IPS-15b (cell line): ENCODE data around the gene GADD45GIP1.
"Not testable (repeated sequence)": the region's sequence is repeated elsewhere in the genome, so short reads cannot be mapped to it uniquely, and the experiment has no call there.

Experiments used
- H3K27me3 ChIP-seq: one replicate; pipeline ENCODE4 v1.6.1; 2013; ENCODE audit warnings: low read length; ENCODE audit not compliant: control insufficient read depth, insufficient read depth
- H3K36me3 ChIP-seq: one replicate; pipeline ENCODE4 v1.6.1; 2013; ENCODE audit warnings: low read length; ENCODE audit not compliant: control insufficient read depth, insufficient read depth
- H3K4me1 ChIP-seq: one replicate; pipeline ENCODE4 v1.6.1; 2013; ENCODE audit warnings: mild to moderate bottlenecking, low read length; ENCODE audit not compliant: control insufficient read depth, insufficient read depth
- H3K4me3 ChIP-seq: one replicate; pipeline ENCODE4 v1.5.1; 2013; ENCODE audit warnings: low read depth, low read length
- H3K9ac ChIP-seq: one replicate; pipeline ENCODE4 v1.6.1; 2013; ENCODE audit warnings: low read depth, mild to moderate bottlenecking, low read length
- H3K9me3 ChIP-seq: one replicate; pipeline ENCODE4 v1.6.1; 2013; ENCODE audit warnings: mild to moderate bottlenecking, low read length; ENCODE audit not compliant: control insufficient read depth, insufficient read depth

Gene GADD45GIP1

GRCh38 chr19:12932392-12933286 lies 24.4 kb downstream of the GADD45GIP1 start:
- H3K4me1 ChIP-seq: peaks cover 2% of the 10 kb centered on the region
- peak overlapping the region; percentile 96 for H3K9ac ChIP-seq
- no peaks in the 10 kb centered on the region for H3K27me3 ChIP-seq
- peaks cover 35% of the 10 kb centered on the region for H3K36me3 ChIP-seq
- no peaks in the 10 kb centered on the region for H3K9me3 ChIP-seq
- H3K4me3 ChIP-seq: peak overlapping the region; percentile 99

GRCh38 chr19:12930002-12930645 lies 26.9 kb downstream of the GADD45GIP1 start:
- H3K9me3 ChIP-seq: no peaks in the 10 kb centered on the region
- no peak overlapping the region for H3K9ac ChIP-seq
- H3K4me1 ChIP-seq: peaks cover 2% of the 10 kb centered on the region
- H3K4me3 ChIP-seq: no peak overlapping the region
- H3K27me3 ChIP-seq: no peaks in the 10 kb centered on the region
- H3K36me3 ChIP-seq: peaks cover 47% of the 10 kb centered on the region

GRCh38 chr19:12924621-12925310 lies 32.3 kb downstream of the GADD45GIP1 start:
- Histone ChIP-seq H3K9me3 (no peaks in the 10 kb centered on the region), H3K4me1 (no peaks in the 10 kb centered on the region), H3K36me3 (peaks cover 55% of the 10 kb centered on the region), H3K9ac (no peak overlapping the region), H3K27me3 (no peaks in the 10 kb centered on the region), H3K4me3 (no peak overlapping the region)

- Histone ChIP-seq H3K27me3 (peaks cover 10% of the 10 kb centered on the region), H3K36me3 (peaks cover 37% of the 10 kb centered on the region)
Observed at GRCh38 chr19:12922959-12923358, 34.1 kb downstream of the GADD45GIP1 start.

GRCh38 chr19:12921047-12921446 lies 36.0 kb downstream of the GADD45GIP1 start:
- H3K36me3 ChIP-seq: peaks cover 24% of the 10 kb centered on the region
- no peaks in the 10 kb centered on the region for H3K4me1 ChIP-seq
- no peaks in the 10 kb centered on the region for H3K9me3 ChIP-seq
- no peak overlapping the region for H3K4me3 ChIP-seq
- peaks cover 10% of the 10 kb centered on the region for H3K27me3 ChIP-seq
- H3K9ac ChIP-seq: no peak overlapping the region

More at GRCh38 chr19:12922959-12923358, 34.1 kb downstream of the GADD45GIP1 start:
- Histone ChIP-seq H3K4me1 (no peaks in the 10 kb centered on the region), H3K9me3 (no peaks in the 10 kb centered on the region), H3K9ac (no peak overlapping the region), H3K4me3 (no peak overlapping the region)

GRCh38 chr19:12918253-12918652 lies 38.8 kb downstream of the GADD45GIP1 start:
- Histone ChIP-seq H3K4me3 (no peak overlapping the region), H3K4me1 (peaks cover 6% of the 10 kb centered on the region), H3K27me3 (peaks cover 10% of the 10 kb centered on the region), H3K9ac (no peak overlapping the region), H3K36me3 (peaks cover 9% of the 10 kb centered on the region), H3K9me3 (no peaks in the 10 kb centered on the region)

- Histone ChIP-seq H3K4me1 (peaks cover 16% of the 10 kb centered on the region), H3K27me3 (peaks cover 10% of the 10 kb centered on the region)
- not testable (repeated sequence) for H3K36me3 ChIP-seq, H3K9ac ChIP-seq, H3K4me3 ChIP-seq, H3K9me3 ChIP-seq
Observed at GRCh38 chr19:12915860-12916259, 41.2 kb downstream of the GADD45GIP1 start.

GRCh38 chr19:12913851-12914690 lies 43.0 kb downstream of the GADD45GIP1 start:
- Histone ChIP-seq H3K36me3 (no peaks in the 10 kb centered on the region), H3K9me3 (no peaks in the 10 kb centered on the region), H3K9ac (no peak overlapping the region), H3K27me3 (peaks cover 10% of the 10 kb centered on the region), H3K4me3 (no peak overlapping the region), H3K4me1 (peaks cover 16% of the 10 kb centered on the region)

GRCh38 chr19:12913011-12913561 lies 43.9 kb downstream of the GADD45GIP1 start:
- no peaks in the 10 kb centered on the region for H3K9me3 ChIP-seq
- no peaks in the 10 kb centered on the region for H3K36me3 ChIP-seq
- H3K4me1 ChIP-seq: peaks cover 16% of the 10 kb centered on the region
- H3K4me3 ChIP-seq: peak overlapping the region; percentile 18
- H3K27me3 ChIP-seq: peaks cover 2% of the 10 kb centered on the region
- peak overlapping the region; percentile 47 for H3K9ac ChIP-seq

- Histone ChIP-seq H3K4me1 (peaks cover 16% of the 10 kb centered on the region), H3K27me3 (no peaks in the 10 kb centered on the region), H3K9ac (peak overlapping the region; percentile 47), H3K9me3 (no peaks in the 10 kb centered on the region), H3K4me3 (peak overlapping the region; percentile 18), H3K36me3 (no peaks in the 10 kb centered on the region)
Observed at GRCh38 chr19:12912571-12912970, 44.5 kb downstream of the GADD45GIP1 start.

- Histone ChIP-seq H3K27me3 (no peaks in the 10 kb centered on the region), H3K4me3 (no peak overlapping the region), H3K9ac (no peak overlapping the region), H3K36me3 (no peaks in the 10 kb centered on the region), H3K9me3 (no peaks in the 10 kb centered on the region), H3K4me1 (peaks cover under 1% of the 10 kb centered on the region)
Observed at GRCh38 chr19:12907166-12907565, 49.9 kb downstream of the GADD45GIP1 start.
